ENCODE data around the gene C2CD3. TPM values are rescaled to one million over a fixed set of nuclear protein-coding genes. Genes with fewer than 3 reads are reported as not detected.
A peak's percentile ranks its signal among the peaks of the same experiment; 100 is the strongest.
"Not testable (repeated sequence)": the region's sequence is repeated elsewhere in the genome, so short reads cannot be mapped to it uniquely, and the experiment has no call there.

The C2CD3 gene
- total RNA-seq, 4 donors from 2014 or later = 28.2 to 46.9 (median 35.1) TPM

DNA sequence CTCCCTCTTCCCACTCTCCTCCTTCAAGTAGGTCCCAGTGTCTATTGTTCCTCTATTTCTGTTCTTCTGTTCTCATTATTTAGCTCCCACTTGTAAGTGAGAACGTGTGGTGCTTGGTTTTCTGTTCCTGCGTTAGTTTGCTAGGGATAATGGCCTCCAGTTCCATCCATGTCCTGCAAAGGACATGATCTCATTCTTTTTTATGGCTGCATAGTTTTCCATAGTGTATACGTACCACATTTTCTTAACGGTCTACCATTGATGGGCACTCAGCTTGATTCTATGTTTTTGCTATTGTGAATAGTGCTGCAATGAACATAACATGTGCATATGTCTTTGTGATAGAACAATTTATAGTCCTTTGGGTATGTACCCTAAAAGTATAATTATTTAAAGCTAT lies 26.2 kb downstream of the C2CD3 start:
- 94 to 95% methylated on average over 4 of the region's 4 CpGs for WGBS, 2 donors
- TF ChIP-seq, protein P1, sequence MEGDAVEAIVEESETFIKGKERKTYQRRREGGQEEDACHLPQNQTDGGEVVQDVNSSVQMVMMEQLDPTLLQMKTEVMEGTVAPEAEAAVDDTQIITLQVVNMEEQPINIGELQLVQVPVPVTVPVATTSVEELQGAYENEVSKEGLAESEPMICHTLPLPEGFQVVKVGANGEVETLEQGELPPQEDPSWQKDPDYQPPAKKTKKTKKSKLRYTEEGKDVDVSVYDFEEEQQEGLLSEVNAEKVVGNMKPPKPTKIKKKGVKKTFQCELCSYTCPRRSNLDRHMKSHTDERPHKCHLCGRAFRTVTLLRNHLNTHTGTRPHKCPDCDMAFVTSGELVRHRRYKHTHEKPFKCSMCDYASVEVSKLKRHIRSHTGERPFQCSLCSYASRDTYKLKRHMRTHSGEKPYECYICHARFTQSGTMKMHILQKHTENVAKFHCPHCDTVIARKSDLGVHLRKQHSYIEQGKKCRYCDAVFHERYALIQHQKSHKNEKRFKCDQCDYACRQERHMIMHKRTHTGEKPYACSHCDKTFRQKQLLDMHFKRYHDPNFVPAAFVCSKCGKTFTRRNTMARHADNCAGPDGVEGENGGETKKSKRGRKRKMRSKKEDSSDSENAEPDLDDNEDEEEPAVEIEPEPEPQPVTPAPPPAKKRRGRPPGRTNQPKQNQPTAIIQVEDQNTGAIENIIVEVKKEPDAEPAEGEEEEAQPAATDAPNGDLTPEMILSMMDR (IDR thresholded peaks at IDR 0.05) = no peak
- TF ChIP-seq POLR2A (IDR thresholded peaks at IDR 0.05) (no peak), EP300 (IDR thresholded peaks at IDR 0.05) (no peak)
- DNase-seq (ENCODE audit: low spot score in 2 of 2) = no peak

DNA sequence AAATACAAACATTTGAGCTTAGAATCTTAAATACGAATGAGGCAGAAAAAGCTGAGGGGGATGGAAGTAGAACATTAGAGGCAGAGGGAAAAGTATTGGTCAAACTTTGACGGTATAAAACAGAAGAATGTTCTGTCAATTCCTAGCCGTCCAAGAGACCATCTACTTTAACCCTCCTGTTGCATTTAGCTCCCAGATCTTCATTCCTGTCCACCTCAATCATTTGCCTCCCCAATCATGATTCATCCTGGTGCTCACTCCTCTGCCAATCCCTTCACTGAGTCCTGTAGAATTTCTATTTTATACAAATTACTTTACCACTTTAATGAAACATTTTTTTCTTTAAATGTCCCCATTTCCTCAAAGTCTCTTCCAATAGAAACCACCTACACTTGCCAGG lies 28.2 kb downstream of the C2CD3 start:
- peak overlapping the region in 1 of 4 donors; percentile 46 for H3K27ac ChIP-seq
- no peak overlapping the region for H3K4me3 ChIP-seq
- peaks cover 0 to 12% (median 0%) of the 10 kb centered on the region in 3 donors for H3K36me3 ChIP-seq
- no peak for DNase-seq (ENCODE audit: low spot score in 2 of 2)
- no peaks in the 10 kb centered on the region for H3K27me3 ChIP-seq
- WGBS, 2 donors = 61 to 73% methylated on average over 3 of the region's 3 CpGs
- H3K4me1 ChIP-seq = peaks cover 0 to 41% (median 0%) of the 10 kb centered on the region in 4 donors
- TF ChIP-seq, protein P1 (IDR thresholded peaks at IDR 0.05) = no peak
- TF ChIP-seq EP300 (IDR thresholded peaks at IDR 0.05) (no peak), POLR2A (IDR thresholded peaks at IDR 0.05) (no peak)
- no peaks in the 10 kb centered on the region for H3K9me3 ChIP-seq

More for the DNA sequence above, 26.2 kb downstream of the C2CD3 start:
- Histone ChIP-seq H3K4me3 (no peak overlapping the region), H3K27me3 (no peaks in the 10 kb centered on the region), H3K9me3 (no peaks in the 10 kb centered on the region), H3K36me3 (no peaks in the 10 kb centered on the region), H3K4me1 (peaks cover 0 to 26% (median 0%) of the 10 kb centered on the region in 4 donors), H3K27ac (no peak overlapping the region)

DNA sequence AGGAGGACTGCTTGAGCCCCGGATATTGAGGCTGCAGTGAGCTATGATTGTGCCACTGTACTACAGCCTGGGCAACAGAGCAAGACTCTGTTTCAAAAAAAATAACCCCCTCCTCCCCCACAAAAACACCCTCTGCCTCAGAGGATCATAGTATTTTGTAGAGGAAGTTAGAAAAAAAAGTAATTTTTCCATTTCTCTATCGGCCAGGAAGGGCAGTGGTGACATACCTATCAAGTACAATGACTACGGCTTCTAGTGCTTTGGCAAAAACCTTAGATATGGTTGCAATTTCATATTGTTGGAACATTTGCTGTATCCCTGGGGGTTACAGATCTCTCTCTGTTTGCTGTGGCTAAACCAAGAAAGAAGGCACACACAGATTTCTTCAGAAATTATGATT lies 28.9 kb downstream of the C2CD3 start:
- TF ChIP-seq EP300 (IDR thresholded peaks at IDR 0.05) = no peak
- TF ChIP-seq, protein P1 (IDR thresholded peaks at IDR 0.05) = no peak
- no peak for TF ChIP-seq POLR2A (IDR thresholded peaks at IDR 0.05)
- H3K27ac ChIP-seq = peak overlapping the region in 1 of 4 donors; percentile 46
- no peak for DNase-seq (ENCODE audit: low spot score in 2 of 2)
- peaks cover 0 to 17% (median 0%) of the 10 kb centered on the region in 3 donors for H3K36me3 ChIP-seq
- H3K4me1 ChIP-seq = peaks cover 0 to 38% (median 0%) of the 10 kb centered on the region in 4 donors
- H3K4me3 ChIP-seq = no peak overlapping the region
- no peaks in the 10 kb centered on the region for H3K9me3 ChIP-seq
- H3K27me3 ChIP-seq = no peaks in the 10 kb centered on the region
- WGBS, 2 donors = 77 to 81% methylated on average over 3 of the region's 3 CpGs

DNA sequence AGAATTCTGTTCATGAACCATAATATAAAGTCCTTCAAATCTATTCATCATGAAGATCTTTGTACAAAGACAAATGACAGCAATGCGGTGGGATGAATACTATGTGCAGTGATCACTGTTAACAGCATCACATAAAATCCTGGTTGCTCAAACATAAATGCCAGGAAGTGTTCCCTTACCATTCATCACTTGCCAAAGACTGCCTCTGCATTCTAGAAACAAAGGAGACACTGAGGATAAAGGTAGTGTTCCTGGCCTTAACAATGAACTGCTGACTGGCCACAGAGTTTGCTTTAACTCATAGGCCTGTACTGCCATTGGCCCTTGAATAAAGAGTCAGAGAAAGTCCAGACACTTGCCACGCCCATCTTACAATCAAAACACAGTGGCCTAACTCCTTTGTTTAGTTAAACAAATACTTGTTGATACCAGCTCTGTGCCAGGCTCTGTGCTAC lies 29.5 kb downstream of the C2CD3 start:
- H3K36me3 ChIP-seq = peaks cover 0 to 22% (median 0%) of the 10 kb centered on the region in 3 donors
- H3K27me3 ChIP-seq = no peaks in the 10 kb centered on the region
- DNase-seq (ENCODE audit: low spot score in 2 of 2) = no peak
- TF ChIP-seq, protein P1 (IDR thresholded peaks at IDR 0.05) = no peak
- H3K27ac ChIP-seq = no peak overlapping the region
- H3K9me3 ChIP-seq = no peaks in the 10 kb centered on the region
- WGBS, 2 donors = 51 to 57% methylated on average over 2 of the region's 2 CpGs
- no peak overlapping the region for H3K4me3 ChIP-seq
- H3K4me1 ChIP-seq = peaks cover 0 to 38% (median 0%) of the 10 kb centered on the region in 4 donors

DNA sequence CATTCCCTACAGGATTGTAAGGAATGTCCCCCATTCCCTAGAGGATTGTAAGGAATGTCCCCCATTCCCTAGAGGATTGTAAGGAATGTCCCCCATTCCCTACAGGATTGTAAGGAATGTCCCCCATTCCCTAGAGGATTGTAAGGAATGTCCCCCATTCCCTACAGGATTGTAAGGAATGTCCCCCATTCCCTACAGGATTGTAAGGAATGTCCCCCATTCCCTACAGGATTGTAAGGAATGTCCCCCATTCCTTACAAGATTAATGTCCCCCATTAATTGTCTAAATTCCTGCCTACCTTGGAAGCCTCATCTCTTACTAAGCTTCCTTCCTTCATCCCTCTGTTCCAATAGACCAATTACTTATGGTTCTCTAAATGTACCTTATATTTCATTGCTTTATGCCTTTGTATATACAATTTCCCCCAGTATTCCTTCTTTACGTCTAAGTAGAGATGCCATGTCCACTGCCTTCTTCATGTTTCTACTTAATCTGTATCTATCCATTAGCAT lies 30.8 kb downstream of the C2CD3 start:
- 86 to 92% methylated on average over 1 of the region's 1 CpG for WGBS, 2 donors
- not testable (repeated sequence) for H3K9me3 ChIP-seq; DNase-seq (ENCODE audit: low spot score in 2 of 2); H3K4me3 ChIP-seq; H3K27me3 ChIP-seq
- Histone ChIP-seq H3K4me1 (peaks cover 0 to 38% (median 0%) of the 10 kb centered on the region in 4 donors), H3K27ac (peak overlapping the region in 1 of 4 donors; percentile 29), H3K36me3 (peaks cover 0 to 30% (median 0%) of the 10 kb centered on the region in 3 donors)

Measured in tibial nerve (tissue), 4 donors.